ENCODE results near the gene RSPRY1. TPM values are rescaled to one million over a fixed set of nuclear protein-coding genes. Genes with fewer than 3 reads are reported as not detected.
"Not testable (repeated sequence)": the region's sequence is repeated elsewhere in the genome, so short reads cannot be mapped to it uniquely, and the experiment has no call there.

RSPRY1 gene
- total RNA-seq, 1 donor from 2014 or later, result 36.5 TPM

- H3K27ac ChIP-seq (ENCODE audit: low read depth, low read length), result no peak overlapping the region
- no peaks in the 10 kb centered on the region for H3K9me3 ChIP-seq (ENCODE audit: control insufficient read depth in 3 of 3, low read length in 3 of 3)
- no peak overlapping the region for H3K4me3 ChIP-seq (ENCODE audit: low read length in 3 of 3)
- peaks cover 0 to 2% (median 0%) of the 10 kb centered on the region in 3 donors for H3K4me1 ChIP-seq (ENCODE audit: control insufficient read depth in 3 of 3, insufficient read depth in 3 of 3, low read length in 3 of 3)
- no peaks in the 10 kb centered on the region for H3K36me3 ChIP-seq (ENCODE audit: control insufficient read depth in 3 of 3, insufficient read depth in 3 of 3, low read length in 3 of 3)
- H3K9ac ChIP-seq (ENCODE audit: low read depth in 1 of 3, low read length in 3 of 3), result no peak overlapping the region
- H3K27me3 ChIP-seq (ENCODE audit: control insufficient read depth in 3 of 3, insufficient read depth in 3 of 3, low read length in 3 of 3), result peaks cover 0 to 3% (median 0%) of the 10 kb centered on the region in 3 donors
These were observed 80.6 kb downstream of the RSPRY1 start for GRCh38 chr16:57266531-57267260.

GRCh38 chr16:57267343-57267742, 81.2 kb downstream of the RSPRY1 start:
- not testable (repeated sequence) for H3K9ac ChIP-seq (ENCODE audit: low read depth in 1 of 3, low read length in 3 of 3); H3K27me3 ChIP-seq (ENCODE audit: control insufficient read depth in 3 of 3, insufficient read depth in 3 of 3, low read length in 3 of 3); H3K36me3 ChIP-seq (ENCODE audit: control insufficient read depth in 3 of 3, insufficient read depth in 3 of 3, low read length in 3 of 3); H3K4me1 ChIP-seq (ENCODE audit: control insufficient read depth in 3 of 3, insufficient read depth in 3 of 3, low read length in 3 of 3); H3K27ac ChIP-seq (ENCODE audit: low read depth, low read length); H3K4me3 ChIP-seq (ENCODE audit: low read length in 3 of 3); H3K9me3 ChIP-seq (ENCODE audit: control insufficient read depth in 3 of 3, low read length in 3 of 3)

GRCh38 chr16:57268804-57269800, 83.0 kb downstream of the RSPRY1 start:
- Histone ChIP-seq H3K36me3 (ENCODE audit: control insufficient read depth in 3 of 3, insufficient read depth in 3 of 3, low read length in 3 of 3) (no peaks in the 10 kb centered on the region), H3K9me3 (ENCODE audit: control insufficient read depth in 3 of 3, low read length in 3 of 3) (no peaks in the 10 kb centered on the region), H3K27ac (ENCODE audit: low read depth, low read length) (no peak overlapping the region), H3K9ac (ENCODE audit: low read depth in 1 of 3, low read length in 3 of 3) (no peak overlapping the region), H3K4me3 (ENCODE audit: low read length in 3 of 3) (no peak overlapping the region), H3K27me3 (ENCODE audit: control insufficient read depth in 3 of 3, insufficient read depth in 3 of 3, low read length in 3 of 3) (peaks cover 0 to 3% (median 0%) of the 10 kb centered on the region in 3 donors), H3K4me1 (ENCODE audit: control insufficient read depth in 3 of 3, insufficient read depth in 3 of 3, low read length in 3 of 3) (peaks cover 0 to 2% (median 0%) of the 10 kb centered on the region in 3 donors)

- H3K27ac ChIP-seq (ENCODE audit: low read depth, low read length), result no peak overlapping the region
- H3K9me3 ChIP-seq (ENCODE audit: control insufficient read depth in 3 of 3, low read length in 3 of 3), result no peaks in the 10 kb centered on the region
- peaks cover 0 to 3% (median 0%) of the 10 kb centered on the region in 3 donors for H3K27me3 ChIP-seq (ENCODE audit: control insufficient read depth in 3 of 3, insufficient read depth in 3 of 3, low read length in 3 of 3)
- no peak overlapping the region for H3K4me3 ChIP-seq (ENCODE audit: low read length in 3 of 3)
- no peaks in the 10 kb centered on the region for H3K36me3 ChIP-seq (ENCODE audit: control insufficient read depth in 3 of 3, insufficient read depth in 3 of 3, low read length in 3 of 3)
- H3K4me1 ChIP-seq (ENCODE audit: control insufficient read depth in 3 of 3, insufficient read depth in 3 of 3, low read length in 3 of 3), result peaks cover 0 to 2% (median 0%) of the 10 kb centered on the region in 3 donors
- no peak overlapping the region for H3K9ac ChIP-seq (ENCODE audit: low read depth in 1 of 3, low read length in 3 of 3)
These were observed 84.3 kb downstream of the RSPRY1 start for GRCh38 chr16:57270221-57271062.

GRCh38 chr16:57271063-57271345, 84.9 kb downstream of the RSPRY1 start:
- H3K9ac ChIP-seq (ENCODE audit: low read depth in 1 of 3, low read length in 3 of 3), result no peak overlapping the region
- H3K4me1 ChIP-seq (ENCODE audit: control insufficient read depth in 3 of 3, insufficient read depth in 3 of 3, low read length in 3 of 3), result peaks cover 0 to 2% (median 0%) of the 10 kb centered on the region in 3 donors
- H3K9me3 ChIP-seq (ENCODE audit: control insufficient read depth in 3 of 3, low read length in 3 of 3), result no peaks in the 10 kb centered on the region
- H3K27me3 ChIP-seq (ENCODE audit: control insufficient read depth in 3 of 3, insufficient read depth in 3 of 3, low read length in 3 of 3), result peaks cover 0 to 3% (median 0%) of the 10 kb centered on the region in 3 donors
- H3K4me3 ChIP-seq (ENCODE audit: low read length in 3 of 3), result no peak overlapping the region
- no peak overlapping the region for H3K27ac ChIP-seq (ENCODE audit: low read depth, low read length)
- no peaks in the 10 kb centered on the region for H3K36me3 ChIP-seq (ENCODE audit: control insufficient read depth in 3 of 3, insufficient read depth in 3 of 3, low read length in 3 of 3)

- peaks cover 0 to 3% (median 0%) of the 10 kb centered on the region in 3 donors for H3K27me3 ChIP-seq (ENCODE audit: control insufficient read depth in 3 of 3, insufficient read depth in 3 of 3, low read length in 3 of 3)
- no peaks in the 10 kb centered on the region for H3K36me3 ChIP-seq (ENCODE audit: control insufficient read depth in 3 of 3, insufficient read depth in 3 of 3, low read length in 3 of 3)
- peaks cover 0 to 6% (median 0%) of the 10 kb centered on the region in 3 donors for H3K4me1 ChIP-seq (ENCODE audit: control insufficient read depth in 3 of 3, insufficient read depth in 3 of 3, low read length in 3 of 3)
- no peak overlapping the region for H3K27ac ChIP-seq (ENCODE audit: low read depth, low read length)
- H3K4me3 ChIP-seq (ENCODE audit: low read length in 3 of 3), result no peak overlapping the region
- H3K9ac ChIP-seq (ENCODE audit: low read depth in 1 of 3, low read length in 3 of 3), result no peak overlapping the region
- H3K9me3 ChIP-seq (ENCODE audit: control insufficient read depth in 3 of 3, low read length in 3 of 3), result no peaks in the 10 kb centered on the region
These were observed 85.9 kb downstream of the RSPRY1 start for GRCh38 chr16:57271867-57272495.

GRCh38 chr16:57273359-57273758, 87.2 kb downstream of the RSPRY1 start:
- H3K4me1 ChIP-seq (ENCODE audit: control insufficient read depth in 3 of 3, insufficient read depth in 3 of 3, low read length in 3 of 3), result peaks cover 0 to 3% (median 0%) of the 10 kb centered on the region in 3 donors
- H3K27me3 ChIP-seq (ENCODE audit: control insufficient read depth in 3 of 3, insufficient read depth in 3 of 3, low read length in 3 of 3), result peaks cover 0 to 3% (median 0%) of the 10 kb centered on the region in 3 donors
- no peak overlapping the region for H3K9ac ChIP-seq (ENCODE audit: low read depth in 1 of 3, low read length in 3 of 3)
- H3K27ac ChIP-seq (ENCODE audit: low read depth, low read length), result no peak overlapping the region
- no peaks in the 10 kb centered on the region for H3K9me3 ChIP-seq (ENCODE audit: control insufficient read depth in 3 of 3, low read length in 3 of 3)
- no peak overlapping the region for H3K4me3 ChIP-seq (ENCODE audit: low read length in 3 of 3)
- no peaks in the 10 kb centered on the region for H3K36me3 ChIP-seq (ENCODE audit: control insufficient read depth in 3 of 3, insufficient read depth in 3 of 3, low read length in 3 of 3)

- H3K4me3 ChIP-seq (ENCODE audit: low read length in 3 of 3), result no peak overlapping the region
- H3K27me3 ChIP-seq (ENCODE audit: control insufficient read depth in 3 of 3, insufficient read depth in 3 of 3, low read length in 3 of 3), result peaks cover 0 to 3% (median 0%) of the 10 kb centered on the region in 3 donors
- peaks cover 0 to 3% (median 0%) of the 10 kb centered on the region in 3 donors for H3K4me1 ChIP-seq (ENCODE audit: control insufficient read depth in 3 of 3, insufficient read depth in 3 of 3, low read length in 3 of 3)
- no peaks in the 10 kb centered on the region for H3K36me3 ChIP-seq (ENCODE audit: control insufficient read depth in 3 of 3, insufficient read depth in 3 of 3, low read length in 3 of 3)
- H3K9ac ChIP-seq (ENCODE audit: low read depth in 1 of 3, low read length in 3 of 3), result no peak overlapping the region
- no peaks in the 10 kb centered on the region for H3K9me3 ChIP-seq (ENCODE audit: control insufficient read depth in 3 of 3, low read length in 3 of 3)
- no peak overlapping the region for H3K27ac ChIP-seq (ENCODE audit: low read depth, low read length)
These were observed 87.7 kb downstream of the RSPRY1 start for GRCh38 chr16:57273826-57274225.

GRCh38 chr16:57275946-57276345, 89.8 kb downstream of the RSPRY1 start:
- H3K27ac ChIP-seq (ENCODE audit: low read depth, low read length); H3K4me3 ChIP-seq (ENCODE audit: low read length in 3 of 3); H3K9me3 ChIP-seq (ENCODE audit: control insufficient read depth in 3 of 3, low read length in 3 of 3); H3K9ac ChIP-seq (ENCODE audit: low read depth in 1 of 3, low read length in 3 of 3); H3K36me3 ChIP-seq (ENCODE audit: control insufficient read depth in 3 of 3, insufficient read depth in 3 of 3, low read length in 3 of 3); H3K4me1 ChIP-seq (ENCODE audit: control insufficient read depth in 3 of 3, insufficient read depth in 3 of 3, low read length in 3 of 3); H3K27me3 ChIP-seq (ENCODE audit: control insufficient read depth in 3 of 3, insufficient read depth in 3 of 3, low read length in 3 of 3): not testable (repeated sequence)

All from skeletal muscle tissue (tissue), 4 donors.